CD14-positive monocyte (primary cell): Measurements from ENCODE around the gene PTGR3. TPM values are rescaled to one million over a fixed set of nuclear protein-coding genes. Genes with fewer than 3 reads are reported as not detected.

Experiments
- DNase-seq, 3 donors: peaks; one replicate each; pipeline ENCODE4 v3.0.0-alpha.2; 2011 to 2022
- H2AFZ ChIP-seq: 2 replicates; pipeline ENCODE4 v1.6.0; 2012; ENCODE audit warnings: mild to moderate bottlenecking, low read depth, low read length, inconsistent platforms; ENCODE audit not compliant: insufficient read depth, poor library complexity, severe bottlenecking
- H3K27ac ChIP-seq, 2 donors: 1 replicate in 1 of 2; 2 replicates in 1 of 2; pipeline ENCODE4 v1.5.1; 2012 to 2013; ENCODE audit warnings: low read length in 2 of 2, control low read depth in 1 of 2, inconsistent platforms in 1 of 2, low read depth in 1 of 2, mild to moderate bottlenecking in 1 of 2
- H3K27me3 ChIP-seq, 2 donors: one replicate each; pipeline versions ENCODE4 v1.6.0 to v1.6.1; 2011 to 2013; ENCODE audit warnings: low read length in 2 of 2; ENCODE audit not compliant: control insufficient read depth in 2 of 2, insufficient read depth in 2 of 2
- H3K36me3 ChIP-seq, 2 donors: replicated peaks in 1 of 2; 1 replicate in 1 of 2; 2 replicates in 1 of 2; pipeline versions ENCODE4 v1.5.1 to v1.6.1; 2012 to 2013; ENCODE audit warnings: low read length in 2 of 2, control low read depth in 1 of 2, inconsistent platforms in 1 of 2, mild to moderate bottlenecking in 1 of 2; ENCODE audit not compliant: insufficient read depth in 2 of 2, control insufficient read depth in 1 of 2
- H3K4me1 ChIP-seq, 2 donors: 1 replicate in 1 of 2; 2 replicates in 1 of 2; pipeline versions ENCODE4 v1.5.1 to v1.6.1; 2012 to 2013; ENCODE audit warnings: low read length in 2 of 2, control low read depth in 1 of 2, inconsistent platforms in 1 of 2, mild to moderate bottlenecking in 1 of 2, moderate library complexity in 1 of 2; ENCODE audit not compliant: insufficient read depth in 2 of 2, control insufficient read depth in 1 of 2
- H3K4me2 ChIP-seq: replicated peaks from 2 replicates; pipeline ENCODE3; 2012; ENCODE audit warnings: low read length, moderate library complexity, mild to moderate bottlenecking; ENCODE audit not compliant: poor library complexity, severe bottlenecking; ENCODE audit errors: extremely low read depth
- H3K4me3 ChIP-seq, 3 experiments: fragments of 200-600 bp in 1 of 3; sonication (generic) in 1 of 3; replicated peaks in 1 of 3; 1 replicate in 2 of 3; 2 replicates in 1 of 3; pipeline ENCODE4 v1.5.1; 2011 to 2013; ENCODE audit warnings: low read length in 3 of 3, mild to moderate bottlenecking in 3 of 3, control low read depth in 2 of 3, low read depth in 2 of 3, inconsistent platforms in 1 of 3, moderate library complexity in 1 of 3
- H3K79me2 ChIP-seq: 2 replicates; pipeline ENCODE4 v1.6.0; 2012; ENCODE audit warnings: mild to moderate bottlenecking, control low read depth, inconsistent platforms, low read length, moderate library complexity; ENCODE audit not compliant: insufficient read depth
- H3K9ac ChIP-seq: 2 replicates; pipeline ENCODE4 v1.6.0; 2017; ENCODE audit warnings: low read length, mild to moderate bottlenecking; ENCODE audit not compliant: insufficient read depth, poor library complexity, severe bottlenecking
- H3K9me3 ChIP-seq, 2 donors: replicated peaks in 1 of 2; 1 replicate in 1 of 2; 2 replicates in 1 of 2; pipeline versions ENCODE4 v1.5.1 to v1.6.1; 2012 to 2013; ENCODE audit warnings: low read length in 2 of 2, control low read depth in 1 of 2; ENCODE audit not compliant: control insufficient read depth in 1 of 2, insufficient read depth in 1 of 2
- H4K20me1 ChIP-seq: 2 replicates; pipeline ENCODE4 v1.6.0; 2012; ENCODE audit warnings: mild to moderate bottlenecking, low read length, control low read depth, moderate library complexity; ENCODE audit not compliant: insufficient read depth
- H3K27ac Mint-ChIP-seq, 7 donors: one replicate each; pipeline ENCODE4 v1.8.0; 2020; ENCODE audit warnings: mild to moderate bottlenecking in 7 of 7, mixed read lengths in 7 of 7, moderate library complexity in 6 of 7, inconsistent platforms in 2 of 7
- H3K27me3 Mint-ChIP-seq, 3 donors: one replicate each; pipeline ENCODE4 v1.8.0; 2021 to 2022; ENCODE audit warnings: low read depth in 3 of 3, mild to moderate bottlenecking in 3 of 3, mixed read lengths in 3 of 3, moderate library complexity in 3 of 3, inconsistent platforms in 1 of 3
- H3K36me3 Mint-ChIP-seq, 2 donors: one replicate each; pipeline ENCODE4 v1.8.0; 2020; ENCODE audit warnings: mixed read lengths in 2 of 2, inconsistent platforms in 1 of 2, mild to moderate bottlenecking in 1 of 2
- H3K4me1 Mint-ChIP-seq: one replicate; pipeline ENCODE4 v1.8.0; 2020; ENCODE audit warnings: mild to moderate bottlenecking, mixed read lengths
- H3K4me3 Mint-ChIP-seq, 2 donors: one replicate each; pipeline ENCODE4 v1.8.0; 2020; ENCODE audit warnings: mild to moderate bottlenecking in 2 of 2, mixed read lengths in 2 of 2, moderate library complexity in 1 of 2
- H3K9me3 Mint-ChIP-seq, 7 donors: one replicate each; pipeline ENCODE4 v1.8.0; 2020 to 2022; ENCODE audit warnings: mixed read lengths in 7 of 7, mild to moderate bottlenecking in 6 of 7, moderate library complexity in 6 of 7, inconsistent platforms in 2 of 7
- WGBS: methylation state at CpG from one replicate; pipeline ENCODE4 v1.1.5; 2013; ENCODE audit warnings: missing lambda C conversion rate; ENCODE audit not compliant: insufficient coverage; 5-methylcytosine and 5-hydroxymethylcytosine counted together
- intact Hi-C, 2 donors: fragments of 100-400 bp; cut with micrococcal nuclease; formaldehyde crosslinking; loops; one replicate each; pipeline versions ENCODE4 v1.15.0 to v1.15.1; 2023
- polyA plus RNA-seq, 3 donors: library from polyadenylated mRNA; depleted of rRNA in 1 of 3; unstranded in 2 of 3; stranded (reverse) in 1 of 3; fragments of 300-500 nt in 2 of 3; fragments of >200 nt in 1 of 3; fragmentation: Illumina TruSeq in 2 of 3; gene quantifications; 1 replicate in 2 of 3; 2 replicates in 1 of 3; pipeline ENCODE4 v1.2.3, GENCODE V29; 2012 to 2021
- TF ChIP-seq, protein P1 (sequence below): fragments of 200-600 bp; IDR thresholded peaks from one replicate; pipeline ENCODE4 v1.8.0; 2022; ENCODE audit warnings: antibody characterized with exemption, mild to moderate bottlenecking

PTGR3 gene
- polyA plus RNA-seq, 3 donors, result 15.5 to 27.5 (median 23.6) TPM

DNA sequence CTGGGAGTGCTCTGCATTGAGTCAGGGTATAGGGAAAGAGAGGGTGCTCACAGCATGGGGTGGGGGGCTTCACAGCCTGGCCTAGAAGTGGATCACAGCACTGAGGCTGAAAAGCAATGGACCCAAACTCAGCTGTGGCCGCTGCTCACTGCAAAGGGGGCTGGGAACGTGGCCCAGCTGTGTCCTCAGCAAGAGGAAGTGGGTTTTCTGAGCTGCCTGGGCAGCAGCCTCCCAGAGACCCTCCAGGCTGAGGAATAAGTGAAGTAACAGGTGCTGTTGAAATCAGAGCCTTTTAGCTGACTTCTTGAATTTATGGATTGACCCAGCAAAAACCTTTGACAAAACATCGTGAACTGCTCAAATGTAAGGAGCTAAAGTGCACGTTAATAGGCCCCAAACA, 35.2 kb downstream of the PTGR3 start:
- no peaks in the 10 kb centered on the region for H3K9me3 ChIP-seq
- TF ChIP-seq, protein P1, sequence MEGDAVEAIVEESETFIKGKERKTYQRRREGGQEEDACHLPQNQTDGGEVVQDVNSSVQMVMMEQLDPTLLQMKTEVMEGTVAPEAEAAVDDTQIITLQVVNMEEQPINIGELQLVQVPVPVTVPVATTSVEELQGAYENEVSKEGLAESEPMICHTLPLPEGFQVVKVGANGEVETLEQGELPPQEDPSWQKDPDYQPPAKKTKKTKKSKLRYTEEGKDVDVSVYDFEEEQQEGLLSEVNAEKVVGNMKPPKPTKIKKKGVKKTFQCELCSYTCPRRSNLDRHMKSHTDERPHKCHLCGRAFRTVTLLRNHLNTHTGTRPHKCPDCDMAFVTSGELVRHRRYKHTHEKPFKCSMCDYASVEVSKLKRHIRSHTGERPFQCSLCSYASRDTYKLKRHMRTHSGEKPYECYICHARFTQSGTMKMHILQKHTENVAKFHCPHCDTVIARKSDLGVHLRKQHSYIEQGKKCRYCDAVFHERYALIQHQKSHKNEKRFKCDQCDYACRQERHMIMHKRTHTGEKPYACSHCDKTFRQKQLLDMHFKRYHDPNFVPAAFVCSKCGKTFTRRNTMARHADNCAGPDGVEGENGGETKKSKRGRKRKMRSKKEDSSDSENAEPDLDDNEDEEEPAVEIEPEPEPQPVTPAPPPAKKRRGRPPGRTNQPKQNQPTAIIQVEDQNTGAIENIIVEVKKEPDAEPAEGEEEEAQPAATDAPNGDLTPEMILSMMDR, result no peak
- Mint-ChIP-seq H3K9me3 (no peaks in the 10 kb centered on the region), H3K27ac (peak overlapping the region in 2 of 7 donors; percentile 33 to 79), H3K27me3 (peaks cover 0 to 2% (median 2%) of the 10 kb centered on the region in 3 donors), H3K4me1 (peaks cover 10% of the 10 kb centered on the region), H3K4me3 (no peak overlapping the region), H3K36me3 (no peaks in the 10 kb centered on the region)
- no peaks in the 10 kb centered on the region for H4K20me1 ChIP-seq
- DNase-seq, result no peak
- no peaks in the 10 kb centered on the region for H3K79me2 ChIP-seq
- WGBS, result 0% methylated on average over 2 of the region's 4 CpGs
- no peaks in the 10 kb centered on the region for H3K36me3 ChIP-seq
- no peaks in the 10 kb centered on the region for H3K27me3 ChIP-seq
- intact Hi-C loops, result no loop called here
- H3K4me3 ChIP-seq, result no peak overlapping the region
- no peak overlapping the region for H3K27ac ChIP-seq
- peaks cover 0 to 5% of the 10 kb centered on the region in 2 donors for H3K4me1 ChIP-seq
- no peak overlapping the region for H3K4me2 ChIP-seq
- H3K9ac ChIP-seq, result no peak overlapping the region
- H2AFZ ChIP-seq, result no peak overlapping the region

DNA sequence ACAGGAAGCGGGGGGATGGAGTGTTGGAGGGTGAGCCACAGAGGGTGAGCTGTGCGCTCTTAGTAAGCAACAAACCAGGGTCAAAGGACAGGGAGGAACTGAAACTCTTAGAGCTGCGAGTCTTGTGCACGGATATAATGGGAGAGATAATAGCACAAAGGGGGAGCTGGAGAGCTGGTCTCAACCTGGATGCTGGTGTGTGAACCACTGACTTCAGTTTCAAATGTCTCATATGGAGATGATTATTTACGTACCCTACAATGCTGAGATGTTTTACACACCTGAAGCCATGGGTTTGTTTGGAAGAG, 35.9 kb downstream of the PTGR3 start:
- intact Hi-C loops, result no loop called here
- Mint-ChIP-seq H3K27ac (peak overlapping the region in 2 of 7 donors; percentile 26 to 76), H3K4me1 (peaks cover 10% of the 10 kb centered on the region), H3K27me3 (peaks cover 0 to 5% (median 4%) of the 10 kb centered on the region in 3 donors), H3K36me3 (no peaks in the 10 kb centered on the region), H3K4me3 (no peak overlapping the region), H3K9me3 (no peaks in the 10 kb centered on the region)
- Histone ChIP-seq H3K4me3 (no peak overlapping the region), H3K79me2 (no peaks in the 10 kb centered on the region), H4K20me1 (no peaks in the 10 kb centered on the region), H3K36me3 (no peaks in the 10 kb centered on the region), H3K9ac (no peak overlapping the region), H2AFZ (no peak overlapping the region), H3K4me2 (no peak overlapping the region), H3K9me3 (no peaks in the 10 kb centered on the region), H3K4me1 (peaks cover 0 to 5% of the 10 kb centered on the region in 2 donors), H3K27ac (no peak overlapping the region), H3K27me3 (no peaks in the 10 kb centered on the region)
- peak; percentile 31 to 58 (median 52) for DNase-seq
- 17% methylated on average over 5 of the region's 5 CpGs for WGBS
- TF ChIP-seq, protein P1, result peak; percentile 21
